Measurements from ENCODE around the gene ZNF621. TPM values are rescaled to one million over a fixed set of nuclear protein-coding genes. Genes with fewer than 3 reads are reported as not detected.

ZNF621 gene
- total RNA-seq, 1 donor from 2014 or later: 29.5 TPM

GRCh38 chr3:40581166-40581565, 56.4 kb downstream of the ZNF621 start:
- H3K4me1 Mint-ChIP-seq: peaks cover 37% of the 10 kb centered on the region
- no peak for DNase-seq (ENCODE audit: low read depth, low spot score)
- no peaks in the 10 kb centered on the region for H3K36me3 Mint-ChIP-seq (ENCODE audit: low read depth)
- H3K4me3 Mint-ChIP-seq: no peak overlapping the region
- no peak for TF ChIP-seq CTCF (conservative IDR thresholded peaks at IDR 0.05)
- no peaks in the 10 kb centered on the region for H3K9me3 Mint-ChIP-seq
- no peak overlapping the region for H3K27ac Mint-ChIP-seq (ENCODE audit: unreplicated experiment)
- H3K27me3 Mint-ChIP-seq (ENCODE audit: low read depth): peaks cover 2% of the 10 kb centered on the region

- no peak for TF ChIP-seq CTCF (conservative IDR thresholded peaks at IDR 0.05)
- Mint-ChIP-seq H3K36me3 (ENCODE audit: low read depth) (no peaks in the 10 kb centered on the region), H3K27ac (ENCODE audit: unreplicated experiment) (peak overlapping the region; percentile 47), H3K27me3 (ENCODE audit: low read depth) (peaks cover 2% of the 10 kb centered on the region), H3K9me3 (no peaks in the 10 kb centered on the region), H3K4me1 (peaks cover 42% of the 10 kb centered on the region), H3K4me3 (no peak overlapping the region)
- no peak for DNase-seq (ENCODE audit: low read depth, low spot score)
Observed at GRCh38 chr3:40582401-40583027, 57.8 kb downstream of the ZNF621 start.

GRCh38 chr3:40583691-40584090, 58.9 kb downstream of the ZNF621 start:
- DNase-seq (ENCODE audit: low read depth, low spot score): no peak
- Mint-ChIP-seq H3K4me3 (no peak overlapping the region), H3K27me3 (ENCODE audit: low read depth) (peaks cover 2% of the 10 kb centered on the region), H3K36me3 (ENCODE audit: low read depth) (no peaks in the 10 kb centered on the region), H3K27ac (ENCODE audit: unreplicated experiment) (no peak overlapping the region), H3K4me1 (peaks cover 42% of the 10 kb centered on the region), H3K9me3 (no peaks in the 10 kb centered on the region)
- TF ChIP-seq CTCF (conservative IDR thresholded peaks at IDR 0.05): no peak

GRCh38 chr3:40584625-40585189, 59.9 kb downstream of the ZNF621 start:
- no peaks in the 10 kb centered on the region for H3K36me3 Mint-ChIP-seq (ENCODE audit: low read depth)
- peaks cover 2% of the 10 kb centered on the region for H3K27me3 Mint-ChIP-seq (ENCODE audit: low read depth)
- H3K27ac Mint-ChIP-seq (ENCODE audit: unreplicated experiment): no peak overlapping the region
- H3K4me3 Mint-ChIP-seq: peak overlapping the region; percentile 4
- peak; percentile 94 for DNase-seq (ENCODE audit: low read depth, low spot score)
- TF ChIP-seq CTCF (conservative IDR thresholded peaks at IDR 0.05): peak; percentile 99
- H3K4me1 Mint-ChIP-seq: peaks cover 42% of the 10 kb centered on the region
- H3K9me3 Mint-ChIP-seq: no peaks in the 10 kb centered on the region

- Mint-ChIP-seq H3K9me3 (no peaks in the 10 kb centered on the region), H3K27me3 (ENCODE audit: low read depth) (no peaks in the 10 kb centered on the region), H3K36me3 (ENCODE audit: low read depth) (no peaks in the 10 kb centered on the region), H3K4me3 (peak overlapping the region; percentile 4), H3K27ac (ENCODE audit: unreplicated experiment) (peak overlapping the region; percentile 31), H3K4me1 (peaks cover 40% of the 10 kb centered on the region)
- no peak for DNase-seq (ENCODE audit: low read depth, low spot score)
- no peak for TF ChIP-seq CTCF (conservative IDR thresholded peaks at IDR 0.05)
Observed at GRCh38 chr3:40585381-40586016, 60.7 kb downstream of the ZNF621 start.

Measured in neural crest cell (in vitro differentiated cells).